ENCODE results near the gene DDX17. TPM values are rescaled to one million over a fixed set of nuclear protein-coding genes. Genes with fewer than 3 reads are reported as not detected.

Gene DDX17
- total and polyA plus RNA-seq, 10 of the 15 experiments (the other 5 are each of a cell fraction or from before 2014, with no cell fraction given): 25.2 to 778 (median 266) TPM

DNA sequence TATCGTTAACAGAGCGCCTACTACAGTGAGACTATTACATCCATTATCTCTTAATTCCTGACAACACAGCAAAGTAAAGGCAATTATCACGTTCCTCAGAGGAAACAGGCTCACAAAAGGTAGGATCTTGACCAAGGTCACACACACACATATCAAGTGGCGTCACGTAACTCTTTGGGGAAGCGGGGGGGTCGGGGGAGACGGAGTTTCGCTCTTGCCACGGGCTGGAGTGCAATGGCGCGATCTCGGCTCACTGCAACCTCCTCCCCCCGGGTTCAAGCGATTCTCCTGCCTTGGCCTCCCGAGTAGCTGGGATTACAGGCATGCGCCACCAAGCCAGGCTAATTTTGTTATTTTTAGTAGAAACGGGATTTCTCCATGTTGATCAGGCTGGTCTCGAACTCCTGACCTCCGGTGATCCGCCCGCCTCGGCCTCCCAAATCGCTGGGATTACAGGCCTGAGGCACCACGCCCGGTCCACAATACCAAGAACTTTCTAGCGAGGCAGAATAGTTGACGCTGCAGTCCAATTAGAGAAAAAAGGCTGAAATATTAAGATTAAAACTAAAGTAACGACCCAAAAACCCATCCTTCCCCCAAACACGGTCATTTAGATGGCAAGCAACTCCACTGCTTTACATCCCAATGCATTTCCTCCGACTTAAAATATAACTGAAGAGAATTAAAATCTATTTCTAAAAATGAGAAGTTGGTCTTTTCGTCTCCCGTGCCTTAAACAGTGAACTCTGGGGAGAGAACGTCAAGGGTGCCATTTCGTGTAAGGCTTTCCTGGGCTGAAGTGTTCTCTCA is 1.2 kb downstream of the DDX17 start (continued):
- TF ChIP-seq ZNF274 (IDR thresholded peaks at IDR 0.05; ENCODE audit: insufficient read depth, insufficient read length) (no peak), LARP7 (IDR thresholded peaks at IDR 0.05) (peak; percentile 63; the same call in 1 of the 2 replicates), CHD2 (IDR thresholded peaks at IDR 0.05; ENCODE audit: borderline replicate concordance, low read depth, low read length) (no peak), MXI1 (IDR thresholded peaks at IDR 0.05; ENCODE audit: low read depth, low read length) (no peak), SMC3 (IDR thresholded peaks at IDR 0.05; ENCODE audit: borderline replicate concordance, low read length) (no peak), STAT3 (IDR thresholded peaks at IDR 0.05; ENCODE audit: low read depth, low read length) (no peak), TCF7 (IDR thresholded peaks at IDR 0.05; ENCODE audit: borderline replicate concordance) (no peak), ASH2L (IDR thresholded peaks at IDR 0.05; ENCODE audit: borderline replicate concordance, low read depth) (no peak), TAF1 (IDR thresholded peaks at IDR 0.05; ENCODE audit: borderline replicate concordance, low read depth, low read length) (peak; percentile 73; the same call in 1 of the 2 replicates), NR2F1 (conservative IDR thresholded peaks at IDR 0.05) (peak; percentile 62; the same call in 1 of the 2 replicates), SUPT20H (IDR thresholded peaks at IDR 0.05; ENCODE audit: borderline replicate concordance, control insufficient read depth, low read depth, low read length) (no peak), MYB (IDR thresholded peaks at IDR 0.05; ENCODE audit: borderline replicate concordance, low read depth, low read length) (no peak), ZBED1 (IDR thresholded peaks at IDR 0.05; ENCODE audit: borderline replicate concordance) (no peak), RAD21 (IDR thresholded peaks at IDR 0.05; ENCODE audit: insufficient read depth, low read depth, low read length) (no peak), ZNF622 (IDR thresholded peaks at IDR 0.05) (no peak)
- TF ChIP-seq, protein P1, sequence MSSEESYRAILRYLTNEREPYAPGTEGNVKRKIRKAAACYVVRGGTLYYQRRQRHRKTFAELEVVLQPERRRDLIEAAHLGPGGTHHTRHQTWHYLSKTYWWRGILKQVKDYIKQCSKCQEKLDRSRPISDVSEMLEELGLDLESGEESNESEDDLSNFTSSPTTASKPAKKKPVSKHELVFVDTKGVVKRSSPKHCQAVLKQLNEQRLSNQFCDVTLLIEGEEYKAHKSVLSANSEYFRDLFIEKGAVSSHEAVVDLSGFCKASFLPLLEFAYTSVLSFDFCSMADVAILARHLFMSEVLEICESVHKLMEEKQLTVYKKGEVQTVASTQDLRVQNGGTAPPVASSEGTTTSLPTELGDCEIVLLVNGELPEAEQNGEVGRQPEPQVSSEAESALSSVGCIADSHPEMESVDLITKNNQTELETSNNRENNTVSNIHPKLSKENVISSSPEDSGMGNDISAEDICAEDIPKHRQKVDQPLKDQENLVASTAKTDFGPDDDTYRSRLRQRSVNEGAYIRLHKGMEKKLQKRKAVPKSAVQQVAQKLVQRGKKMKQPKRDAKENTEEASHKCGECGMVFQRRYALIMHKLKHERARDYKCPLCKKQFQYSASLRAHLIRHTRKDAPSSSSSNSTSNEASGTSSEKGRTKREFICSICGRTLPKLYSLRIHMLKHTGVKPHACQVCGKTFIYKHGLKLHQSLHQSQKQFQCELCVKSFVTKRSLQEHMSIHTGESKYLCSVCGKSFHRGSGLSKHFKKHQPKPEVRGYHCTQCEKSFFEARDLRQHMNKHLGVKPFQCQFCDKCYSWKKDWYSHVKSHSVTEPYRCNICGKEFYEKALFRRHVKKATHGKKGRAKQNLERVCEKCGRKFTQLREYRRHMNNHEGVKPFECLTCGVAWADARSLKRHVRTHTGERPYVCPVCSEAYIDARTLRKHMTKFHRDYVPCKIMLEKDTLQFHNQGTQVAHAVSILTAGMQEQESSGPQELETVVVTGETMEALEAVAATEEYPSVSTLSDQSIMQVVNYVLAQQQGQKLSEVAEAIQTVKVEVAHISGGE (CRISPR knock-in tag; IDR thresholded peaks at IDR 0.05): no peak
- TF ChIP-seq, protein P2, sequence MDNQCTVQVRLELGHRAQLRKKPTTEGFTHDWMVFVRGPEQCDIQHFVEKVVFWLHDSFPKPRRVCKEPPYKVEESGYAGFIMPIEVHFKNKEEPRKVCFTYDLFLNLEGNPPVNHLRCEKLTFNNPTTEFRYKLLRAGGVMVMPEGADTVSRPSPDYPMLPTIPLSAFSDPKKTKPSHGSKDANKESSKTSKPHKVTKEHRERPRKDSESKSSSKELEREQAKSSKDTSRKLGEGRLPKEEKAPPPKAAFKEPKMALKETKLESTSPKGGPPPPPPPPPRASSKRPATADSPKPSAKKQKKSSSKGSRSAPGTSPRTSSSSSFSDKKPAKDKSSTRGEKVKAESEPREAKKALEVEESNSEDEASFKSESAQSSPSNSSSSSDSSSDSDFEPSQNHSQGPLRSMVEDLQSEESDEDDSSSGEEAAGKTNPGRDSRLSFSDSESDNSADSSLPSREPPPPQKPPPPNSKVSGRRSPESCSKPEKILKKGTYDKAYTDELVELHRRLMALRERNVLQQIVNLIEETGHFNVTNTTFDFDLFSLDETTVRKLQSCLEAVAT (IDR thresholded peaks at IDR 0.05): no peak; the same call in none of the 2 replicates
- TF ChIP-seq, protein P3, sequence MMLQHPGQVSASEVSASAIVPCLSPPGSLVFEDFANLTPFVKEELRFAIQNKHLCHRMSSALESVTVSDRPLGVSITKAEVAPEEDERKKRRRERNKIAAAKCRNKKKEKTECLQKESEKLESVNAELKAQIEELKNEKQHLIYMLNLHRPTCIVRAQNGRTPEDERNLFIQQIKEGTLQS (IDR thresholded peaks at IDR 0.05; ENCODE audit: borderline replicate concordance, extremely low read depth, low read depth, low read length): no peak
- TF ChIP-seq, protein P4, sequence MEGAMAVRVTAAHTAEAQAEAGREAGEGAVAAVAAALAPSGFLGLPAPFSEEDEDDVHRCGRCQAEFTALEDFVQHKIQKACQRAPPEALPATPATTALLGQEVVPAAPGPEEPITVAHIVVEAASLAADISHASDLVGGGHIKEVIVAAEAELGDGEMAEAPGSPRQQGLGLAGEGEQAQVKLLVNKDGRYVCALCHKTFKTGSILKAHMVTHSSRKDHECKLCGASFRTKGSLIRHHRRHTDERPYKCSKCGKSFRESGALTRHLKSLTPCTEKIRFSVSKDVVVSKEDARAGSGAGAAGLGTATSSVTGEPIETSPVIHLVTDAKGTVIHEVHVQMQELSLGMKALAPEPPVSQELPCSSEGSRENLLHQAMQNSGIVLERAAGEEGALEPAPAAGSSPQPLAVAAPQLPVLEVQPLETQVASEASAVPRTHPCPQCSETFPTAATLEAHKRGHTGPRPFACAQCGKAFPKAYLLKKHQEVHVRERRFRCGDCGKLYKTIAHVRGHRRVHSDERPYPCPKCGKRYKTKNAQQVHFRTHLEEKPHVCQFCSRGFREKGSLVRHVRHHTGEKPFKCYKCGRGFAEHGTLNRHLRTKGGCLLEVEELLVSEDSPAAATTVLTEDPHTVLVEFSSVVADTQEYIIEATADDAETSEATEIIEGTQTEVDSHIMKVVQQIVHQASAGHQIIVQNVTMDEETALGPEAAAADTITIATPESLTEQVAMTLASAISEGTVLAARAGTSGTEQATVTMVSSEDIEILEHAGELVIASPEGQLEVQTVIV (IDR thresholded peaks at IDR 0.05; ENCODE audit: borderline replicate concordance, partially characterized antibody): no peak
